ENCODE measurements around the gene CCNQ.
A peak's percentile ranks its signal among the peaks of the same experiment; 100 is the strongest.

CCNQ gene

DNA sequence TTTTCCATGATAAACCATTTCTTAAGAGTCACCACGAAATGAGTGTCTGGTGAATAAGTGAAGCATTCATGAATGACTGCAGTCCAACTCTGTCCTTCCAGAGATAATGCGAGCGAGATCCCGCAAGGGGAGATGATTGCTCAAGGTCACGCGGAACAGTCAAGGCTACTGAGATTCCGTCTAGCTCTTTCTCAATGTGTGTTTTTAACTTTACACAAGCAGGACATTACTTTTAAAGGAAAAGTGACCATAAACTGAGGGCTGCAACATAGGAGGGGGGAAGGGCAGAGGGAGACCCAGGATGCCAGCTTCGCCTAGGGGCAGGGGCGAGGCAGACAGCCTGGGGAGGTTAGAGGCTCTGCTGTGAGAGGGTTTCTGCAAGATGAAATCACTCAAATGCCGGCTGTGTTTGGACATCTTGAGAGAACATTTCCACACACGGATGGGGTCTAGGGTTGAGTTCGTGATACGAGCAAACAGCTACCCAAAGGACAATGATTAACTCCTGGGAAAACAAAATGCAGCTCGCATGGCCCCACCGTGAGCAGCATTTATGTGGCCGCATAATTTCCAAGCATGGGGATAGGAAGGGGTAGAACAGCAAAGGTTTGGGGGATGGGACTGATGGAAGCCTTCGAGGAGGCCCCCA, 23.8 kb upstream of the CCNQ start:
- H3K4me1 ChIP-seq = peaks cover 0 to 24% (median 15%) of the 10 kb centered on the region in 10 experiments; a peak in 16 of 20 replicates
- peak overlapping the region in 8 of 11 experiments; percentile 20 to 61 (median 48); a peak in 13 of 22 replicates for H3K4me2 ChIP-seq
- H3K9me3 ChIP-seq (replicated peaks in 1 of 11) = peaks cover 0 to 7% (median 0%) of the 10 kb centered on the region in 11 experiments; a peak in 2 of 22 replicates
- H3K4me3 ChIP-seq = no peak overlapping the region
- H4K20me1 ChIP-seq = peaks cover 0 to 13% (median 0%) of the 10 kb centered on the region in 11 experiments; a peak in 6 of 22 replicates
- no peak overlapping the region for H3K9ac ChIP-seq
- H3K27ac ChIP-seq = no peak overlapping the region
- H3K36me3 ChIP-seq = no peaks in the 10 kb centered on the region
- H3K27me3 ChIP-seq = peaks cover 35 to 87% (median 79%) of the 10 kb centered on the region in 11 experiments
- TF ChIP-seq Cebpa-rat (IDR thresholded peaks at IDR 0.05) = no peak

DNA sequence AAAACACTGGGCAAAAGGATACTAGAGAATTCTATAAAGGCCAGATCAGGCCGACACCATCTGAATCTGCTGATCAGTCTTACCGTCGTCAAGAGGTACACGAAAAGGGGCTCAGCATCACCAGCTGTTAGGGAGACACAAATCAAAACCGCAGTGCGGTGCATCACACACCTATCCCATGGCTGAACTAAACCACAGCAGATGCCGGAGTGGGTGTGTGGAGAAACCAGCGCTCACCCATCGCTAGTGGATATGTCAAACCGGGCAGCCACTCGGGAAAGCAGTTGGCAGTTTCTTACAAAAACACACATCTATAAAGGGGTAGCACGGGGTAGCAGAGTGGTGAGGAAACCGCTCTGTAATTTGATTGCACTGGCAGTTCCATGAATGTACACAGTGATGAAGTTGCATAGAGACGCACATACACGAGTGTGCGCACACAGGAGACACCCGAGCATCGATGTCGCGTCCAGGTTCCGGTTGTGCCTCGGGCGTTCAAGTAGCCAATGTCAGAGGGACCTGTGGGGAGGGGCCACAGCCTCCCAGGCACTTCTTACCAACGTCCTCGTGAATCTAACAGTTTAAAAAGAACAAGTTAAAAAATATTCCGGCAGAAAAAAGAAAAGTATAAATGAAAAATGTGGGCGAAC, 23.1 kb upstream of the CCNQ start:
- Histone ChIP-seq H3K4me1 (peaks cover 0 to 17% (median 11%) of the 10 kb centered on the region in 10 experiments; a peak in 13 of 20 replicates), H3K4me2 (no peak overlapping the region), H3K9ac (no peak overlapping the region), H3K4me3 (no peak overlapping the region), H3K36me3 (no peaks in the 10 kb centered on the region), H3K9me3 (replicated peaks in 1 of 11) (peaks cover 0 to 7% (median 0%) of the 10 kb centered on the region in 11 experiments; a peak in 2 of 22 replicates), H3K27ac (no peak overlapping the region), H3K27me3 (peaks cover 33 to 87% (median 79%) of the 10 kb centered on the region in 11 experiments), H4K20me1 (peaks cover 0 to 10% (median 0%) of the 10 kb centered on the region in 11 experiments; a peak in 6 of 22 replicates)
- TF ChIP-seq Cebpa-rat (IDR thresholded peaks at IDR 0.05) = no peak

DNA sequence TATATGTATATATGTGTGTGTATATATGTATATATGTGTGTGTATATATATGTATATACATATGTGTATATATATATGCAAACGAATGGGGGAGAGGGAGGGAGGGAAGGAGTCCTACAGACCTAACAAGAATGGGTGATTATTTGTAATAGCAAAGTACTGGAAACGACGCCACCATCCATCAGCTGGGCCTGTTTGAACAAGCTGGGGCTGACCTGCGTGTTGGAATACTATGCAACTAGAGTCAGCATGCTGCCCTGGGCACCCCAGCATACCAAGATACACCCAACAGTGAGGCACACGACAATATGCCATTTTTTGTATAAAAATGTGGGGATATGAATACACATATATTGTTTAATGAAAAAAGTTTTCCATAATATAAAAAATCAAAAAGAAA, 21.6 kb upstream of the CCNQ start:
- H3K36me3 ChIP-seq = no peaks in the 10 kb centered on the region
- peaks cover 46 to 89% (median 82%) of the 10 kb centered on the region in 11 experiments for H3K27me3 ChIP-seq
- peaks cover 0 to 7% (median 0%) of the 10 kb centered on the region in 11 experiments; a peak in 2 of 22 replicates for H3K9me3 ChIP-seq (replicated peaks in 1 of 11)
- no peak overlapping the region for H3K4me2 ChIP-seq
- H3K4me3 ChIP-seq = no peak overlapping the region
- TF ChIP-seq Cebpa-rat (IDR thresholded peaks at IDR 0.05) = no peak
- no peak overlapping the region for H3K9ac ChIP-seq
- H3K4me1 ChIP-seq = peaks cover 0 to 17% (median 11%) of the 10 kb centered on the region in 10 experiments; a peak in 13 of 20 replicates
- peaks cover 0 to 10% (median 0%) of the 10 kb centered on the region in 11 experiments; a peak in 4 of 22 replicates for H4K20me1 ChIP-seq
- H3K27ac ChIP-seq = no peak overlapping the region

DNA sequence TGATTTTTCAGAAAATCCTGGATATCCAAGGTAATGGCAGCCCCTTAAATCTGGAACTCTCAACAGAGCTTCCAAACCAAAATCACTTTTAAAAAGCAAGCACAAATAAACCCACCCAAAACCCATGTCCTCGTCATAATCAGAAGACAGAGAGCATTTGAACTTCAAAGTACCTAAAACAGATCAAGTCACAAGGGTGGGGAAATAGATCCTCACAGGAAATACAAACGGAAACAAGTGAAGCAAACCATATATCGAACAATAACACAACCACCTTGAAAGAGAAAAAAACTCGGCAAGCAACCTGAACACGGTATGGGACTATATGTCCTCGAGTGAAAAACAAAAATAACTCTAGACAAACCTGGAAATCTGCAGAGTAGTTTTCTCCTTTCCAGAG, 15.9 kb upstream of the CCNQ start:
- Histone ChIP-seq H3K27ac (no peak overlapping the region; a peak in 1 of 22 replicates), H3K4me2 (peak overlapping the region in 7 of 11 experiments; percentile 3 to 39 (median 27); a peak in 10 of 22 replicates), H3K27me3 (peaks cover 72 to 97% (median 94%) of the 10 kb centered on the region in 11 experiments), H3K4me3 (no peak overlapping the region), H3K9ac (no peak overlapping the region), H4K20me1 (no peaks in the 10 kb centered on the region; a peak in 1 of 22 replicates), H3K4me1 (peaks cover 12 to 41% (median 30%) of the 10 kb centered on the region in 10 experiments; a peak in 19 of 20 replicates), H3K36me3 (no peaks in the 10 kb centered on the region), H3K9me3 (replicated peaks in 1 of 11) (peaks cover 0 to 23% (median 11%) of the 10 kb centered on the region in 11 experiments; a peak in 13 of 22 replicates)
- no peak for TF ChIP-seq Cebpa-rat (IDR thresholded peaks at IDR 0.05)

DNA sequence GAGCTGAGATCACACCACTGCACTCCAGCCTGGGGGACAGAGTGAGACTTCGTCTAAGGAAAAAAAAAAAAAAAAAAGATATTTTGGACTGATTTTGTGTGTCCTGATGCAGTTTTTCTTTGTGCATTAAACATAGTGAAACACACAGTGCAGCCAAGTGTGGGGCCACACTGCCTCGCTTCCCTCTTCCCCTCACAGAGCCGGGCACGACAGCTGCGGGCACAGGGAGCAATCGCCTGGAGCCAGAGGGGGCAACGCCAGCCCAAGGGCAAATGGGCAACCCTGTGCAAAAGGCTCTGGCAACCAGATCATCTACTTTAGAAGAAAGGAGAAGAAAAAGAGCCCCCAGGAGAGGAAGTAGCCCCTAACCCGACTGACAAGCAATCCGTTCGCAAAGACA, 13.5 kb upstream of the CCNQ start:
- H3K9ac ChIP-seq = no peak overlapping the region; a peak in 1 of 22 replicates
- peaks cover 14 to 48% (median 31%) of the 10 kb centered on the region in 10 experiments; a peak in 19 of 20 replicates for H3K4me1 ChIP-seq
- H3K27me3 ChIP-seq = peaks cover 85 to 98% (median 93%) of the 10 kb centered on the region in 11 experiments
- no peak for TF ChIP-seq Cebpa-rat (IDR thresholded peaks at IDR 0.05)
- no peak overlapping the region for H3K27ac ChIP-seq
- peaks cover 0 to 29% (median 11%) of the 10 kb centered on the region in 11 experiments; a peak in 13 of 22 replicates for H3K9me3 ChIP-seq (replicated peaks in 1 of 11)
- H3K4me2 ChIP-seq = peak overlapping the region; percentile 11 to 75 (median 62); a peak in 14 of 22 replicates
- H3K4me3 ChIP-seq = no peak overlapping the region
- H4K20me1 ChIP-seq = no peaks in the 10 kb centered on the region; a peak in 1 of 22 replicates
- no peaks in the 10 kb centered on the region for H3K36me3 ChIP-seq

DNA sequence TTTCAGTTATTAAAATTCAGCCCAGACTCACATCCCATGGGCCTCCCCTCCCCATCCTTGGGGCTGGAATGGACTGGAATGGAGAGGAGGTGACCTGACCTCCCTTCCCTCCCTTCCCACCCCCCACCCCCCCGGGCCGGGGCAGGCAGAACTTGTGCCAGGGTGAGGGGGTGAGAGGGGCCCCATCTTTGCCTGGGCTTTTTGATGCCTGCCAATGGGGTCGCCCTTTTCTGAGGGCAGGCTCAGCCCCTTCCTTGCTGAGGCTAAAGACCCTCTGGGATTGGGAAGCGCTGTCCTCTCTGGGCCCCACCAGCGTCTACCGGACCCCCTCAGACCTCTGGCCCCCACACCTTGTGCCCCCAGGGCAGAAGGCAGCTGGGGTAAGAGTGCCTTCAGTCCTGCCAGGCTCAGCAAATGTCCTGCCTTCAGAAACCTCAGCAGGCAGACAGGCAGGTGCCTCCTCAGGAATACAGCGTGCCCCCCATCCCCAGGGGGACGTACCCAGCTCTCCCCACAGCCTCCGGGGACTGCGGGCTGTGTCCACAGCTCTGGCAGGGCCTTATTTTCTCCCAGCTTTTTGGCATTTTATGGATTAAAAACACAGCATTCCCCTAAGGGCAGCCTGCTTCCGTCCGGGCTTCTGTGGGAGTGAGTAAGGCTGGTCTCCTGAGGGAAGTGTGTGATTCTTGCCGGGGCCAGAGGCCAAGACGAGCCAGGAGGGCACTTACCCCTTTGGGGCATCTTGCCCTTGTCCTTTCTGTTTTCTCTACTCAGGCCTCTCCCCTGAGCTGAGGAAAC, 12.6 kb upstream of the CCNQ start:
- no peak overlapping the region for H3K4me3 ChIP-seq
- no peak for TF ChIP-seq Cebpa-rat (IDR thresholded peaks at IDR 0.05)
- no peak overlapping the region for H3K27ac ChIP-seq
- peaks cover 85 to 98% (median 93%) of the 10 kb centered on the region in 11 experiments for H3K27me3 ChIP-seq
- peaks cover 0 to 29% (median 11%) of the 10 kb centered on the region in 11 experiments; a peak in 13 of 22 replicates for H3K9me3 ChIP-seq (replicated peaks in 1 of 11)
- H4K20me1 ChIP-seq = no peaks in the 10 kb centered on the region; a peak in 1 of 22 replicates
- H3K9ac ChIP-seq = peak overlapping the region in 2 of 11 experiments; percentile 15 to 17; a peak in 2 of 22 replicates
- H3K4me2 ChIP-seq = peak overlapping the region; percentile 39 to 75 (median 62); a peak in 21 of 22 replicates
- no peaks in the 10 kb centered on the region for H3K36me3 ChIP-seq
- peaks cover 14 to 48% (median 31%) of the 10 kb centered on the region in 10 experiments; a peak in 19 of 20 replicates for H3K4me1 ChIP-seq

DNA sequence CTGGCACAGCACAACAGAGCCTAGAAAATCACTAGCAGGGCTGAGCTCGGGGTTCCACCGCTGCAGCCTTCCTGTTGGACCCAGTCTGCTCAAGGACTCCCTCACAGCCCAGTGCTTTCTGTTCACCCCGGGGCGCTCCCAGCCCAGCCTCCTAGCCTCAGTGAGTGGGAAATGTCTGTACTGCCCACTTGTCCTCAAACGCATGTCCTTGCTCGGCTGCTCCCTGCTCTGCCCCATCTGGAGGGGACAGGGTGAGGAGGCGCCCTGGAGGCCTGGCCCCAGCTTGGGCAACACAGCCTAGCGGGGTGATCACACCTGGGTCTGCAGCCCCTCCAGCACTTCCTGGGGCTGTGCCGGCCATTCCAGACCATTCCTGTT, 11.9 kb upstream of the CCNQ start:
- no peak overlapping the region for H3K4me3 ChIP-seq
- H3K9me3 ChIP-seq (replicated peaks in 1 of 11) = peaks cover 0 to 28% (median 11%) of the 10 kb centered on the region in 11 experiments; a peak in 13 of 22 replicates
- TF ChIP-seq Cebpa-rat (IDR thresholded peaks at IDR 0.05) = no peak
- peaks cover 14 to 48% (median 31%) of the 10 kb centered on the region in 10 experiments; a peak in 19 of 20 replicates for H3K4me1 ChIP-seq
- no peak overlapping the region for H3K9ac ChIP-seq
- no peak overlapping the region for H3K27ac ChIP-seq
- no peaks in the 10 kb centered on the region for H3K36me3 ChIP-seq
- peak overlapping the region in 9 of 11 experiments; percentile 42 to 75 (median 52); a peak in 19 of 22 replicates for H3K4me2 ChIP-seq
- peaks cover 85 to 98% (median 93%) of the 10 kb centered on the region in 11 experiments for H3K27me3 ChIP-seq
- H4K20me1 ChIP-seq = no peaks in the 10 kb centered on the region; a peak in 1 of 22 replicates

All from BLaER1 treated with 17β-estradiol and CSF1 and Interleukin-3, amounts not matched to agents 10 nM and 100 nM (cell line).